ENCODE results near the gene ABR. TPM values are rescaled to one million over a fixed set of nuclear protein-coding genes. Genes with fewer than 3 reads are reported as not detected.

The ABR gene
- total and polyA plus RNA-seq, 2 of the 8 experiments (the other 6 are each of a cell fraction or from before 2014, with no cell fraction given), result 44.8 to 47.2 TPM

- no peak for TF ChIP-seq GABPA (IDR thresholded peaks at IDR 0.05; ENCODE audit: borderline replicate concordance, insufficient read depth, low read length)
- TF ChIP-seq JUN (IDR thresholded peaks at IDR 0.05; ENCODE audit: low read depth, low read length), result no peak
These were observed 89.2 kb downstream of the ABR start (continued) for GRCh38 chr17:1090465-1091189.
